Liver (tissue), 9 donors: ENCODE measurements around the gene CCNJ. TPM values are rescaled to one million over a fixed set of nuclear protein-coding genes. Genes with fewer than 3 reads are reported as not detected.

Experiments used
- DNase-seq: peaks from one replicate; pipeline ENCODE4 v3.0.0-alpha.2; 2017; ENCODE audit warnings: low spot score
- H3K27ac ChIP-seq, 2 donors: one replicate each; pipeline ENCODE4 v1.7.0; 2013; ENCODE audit warnings: inconsistent platforms in 2 of 2, low read length in 2 of 2, control low read depth in 1 of 2, low read depth in 1 of 2, mild to moderate bottlenecking in 1 of 2
- H3K27me3 ChIP-seq, 4 donors: one replicate each; pipeline versions ENCODE4 v1.6.1 to v1.7.0; 2013; ENCODE audit warnings: low read length in 3 of 4, inconsistent platforms in 1 of 4, mild to moderate bottlenecking in 1 of 4, moderate library complexity in 1 of 4; ENCODE audit not compliant: control insufficient read depth in 4 of 4, insufficient read depth in 4 of 4
- H3K36me3 ChIP-seq, 4 donors: one replicate each; pipeline versions ENCODE4 v1.6.1 to v1.7.0; 2013; ENCODE audit warnings: low read length in 3 of 4, mild to moderate bottlenecking in 3 of 4, low read depth in 1 of 4, moderate library complexity in 1 of 4; ENCODE audit not compliant: control insufficient read depth in 4 of 4, insufficient read depth in 3 of 4
- H3K4me1 ChIP-seq, 4 donors: one replicate each; pipeline versions ENCODE4 v1.6.1 to v1.7.0; 2013; ENCODE audit warnings: low read length in 3 of 4, mild to moderate bottlenecking in 3 of 4, moderate library complexity in 1 of 4; ENCODE audit not compliant: control insufficient read depth in 4 of 4, insufficient read depth in 4 of 4
- H3K4me3 ChIP-seq, 3 donors: one replicate each; pipeline versions ENCODE4 v1.6.1 to v1.7.0; 2013; ENCODE audit warnings: low read length in 3 of 3, control low read depth in 1 of 3, low read depth in 1 of 3, mild to moderate bottlenecking in 1 of 3
- H3K9ac ChIP-seq, 2 donors: one replicate each; pipeline ENCODE4 v1.7.0; 2013; ENCODE audit warnings: low read length in 2 of 2, mild to moderate bottlenecking in 2 of 2, moderate library complexity in 2 of 2, control low read depth in 1 of 2, low read depth in 1 of 2
- H3K9me3 ChIP-seq, 4 donors: one replicate each; pipeline versions ENCODE4 v1.6.1 to v1.7.0; 2013; ENCODE audit warnings: low read length in 3 of 4; ENCODE audit not compliant: control insufficient read depth in 4 of 4
- CTCF ChIP-seq: fragments of 150-350 bp; IDR thresholded peaks from 2 replicates; pipeline ENCODE4 v1.5.1; 2017; ENCODE audit warnings: improper control_type of control experiment, low read depth, low read length; ENCODE audit not compliant: missing input control
- EGR1 ChIP-seq, 2 donors: IDR thresholded peaks; 2 replicates each; pipeline ENCODE4 v1.6.1; 2016 to 2018; ENCODE audit warnings: antibody characterized with exemption in 2 of 2, low read depth in 2 of 2
- FOXA1 ChIP-seq: IDR thresholded peaks from 2 replicates; pipeline ENCODE4 v1.6.1; 2016; ENCODE audit warnings: antibody characterized with exemption
- FOXA2 ChIP-seq: IDR thresholded peaks from 2 replicates; pipeline ENCODE4 v1.6.1; 2016; ENCODE audit warnings: antibody characterized with exemption
- GABPA ChIP-seq, 2 donors: IDR thresholded peaks in 1 of 2; conservative IDR thresholded peaks in 1 of 2; 2 replicates each; pipeline ENCODE4 v1.6.1; 2016; ENCODE audit warnings: antibody characterized with exemption in 2 of 2, mild to moderate bottlenecking in 1 of 2, moderate library complexity in 1 of 2
- HNF4A ChIP-seq, 2 donors: conservative IDR thresholded peaks; 2 replicates each; pipeline ENCODE4 v1.6.1; 2016; ENCODE audit warnings: antibody characterized with exemption in 2 of 2, mild to moderate bottlenecking in 2 of 2
- JUND ChIP-seq, 2 donors: IDR thresholded peaks; 2 replicates each; pipeline ENCODE4 v1.6.1; 2016; ENCODE audit warnings: antibody characterized with exemption in 2 of 2
- MAX ChIP-seq: IDR thresholded peaks from 2 replicates; pipeline ENCODE4 v1.6.1; 2016; ENCODE audit warnings: antibody characterized with exemption
- NR2F2 ChIP-seq: IDR thresholded peaks from 2 replicates; pipeline ENCODE4 v1.6.1; 2016; ENCODE audit warnings: antibody characterized with exemption
- RAD21 ChIP-seq, 2 donors: IDR thresholded peaks; 2 replicates each; pipeline ENCODE4 v1.6.1; 2016; ENCODE audit warnings: antibody characterized with exemption in 2 of 2, mild to moderate bottlenecking in 2 of 2
- RXRA ChIP-seq, 2 donors: IDR thresholded peaks; 2 replicates each; pipeline ENCODE4 v1.6.1; 2017 to 2018; ENCODE audit warnings: antibody characterized with exemption in 2 of 2, mild to moderate bottlenecking in 1 of 2
- SP1 ChIP-seq: IDR thresholded peaks from 2 replicates; pipeline ENCODE4 v1.6.1; 2018; ENCODE audit warnings: antibody characterized with exemption, mild to moderate bottlenecking
- TAF1 ChIP-seq: conservative IDR thresholded peaks from 2 replicates; pipeline ENCODE4 v1.6.1; 2016; ENCODE audit warnings: antibody characterized with exemption, mild to moderate bottlenecking
- YY1 ChIP-seq: IDR thresholded peaks from 2 replicates; pipeline ENCODE4 v1.6.1; 2016; ENCODE audit warnings: antibody characterized with exemption, mild to moderate bottlenecking
- ZBTB33 ChIP-seq: IDR thresholded peaks from 2 replicates; pipeline ENCODE4 v1.6.1; 2016; ENCODE audit warnings: antibody characterized with exemption
- WGBS: extraction: QIAGEN DNeasy Blood & Tissue Kit; methylation state at CpG from one replicate; pipeline ENCODE4 v1.1.7; 2013; 5-methylcytosine and 5-hydroxymethylcytosine counted together
- polyA plus RNA-seq, 2 donors: library from polyadenylated mRNA; stranded (reverse) in 1 of 2; unstranded in 1 of 2; fragments of 200-250 nt in 1 of 2; fragments of >200 nt in 1 of 2; fragmentation: Nextera tagmentation in 1 of 2; extraction: Ambion mirVana in 1 of 2; gene quantifications; one replicate each; pipeline versions ENCODE4 v1.2.1 to v1.2.3, GENCODE V29; 2013 to 2015
- total RNA-seq, 2 donors: library from RNA; depleted of rRNA; stranded (reverse); fragments of >200 nt; gene quantifications; one replicate each; pipeline ENCODE4 v1.2.3, GENCODE V29; 2014
- TF ChIP-seq, protein P1 (sequence below): IDR thresholded peaks from 2 replicates; pipeline ENCODE4 v1.6.1; 2016; ENCODE audit warnings: antibody characterized with exemption, mild to moderate bottlenecking
- donor health status: healthy.
- donor health status: healthy.
- donor health status: healthy.
- donor health status: healthy.
- donor health status: healthy.

CCNJ gene
- total and polyA plus RNA-seq, 4 donors = 0.78 to 6.5 (median 3.2) TPM

- no peak for TF ChIP-seq MAX
- TF ChIP-seq YY1 = no peak
- no peak for TF ChIP-seq ZBTB33
- TF ChIP-seq RAD21 (IDR thresholded peaks at IDR 0.05) = no peak
- no peak for TF ChIP-seq JUND (IDR thresholded peaks at IDR 0.05)
- TF ChIP-seq CTCF = no peak
- TF ChIP-seq RXRA (IDR thresholded peaks at IDR 0.05) = no peak
- no peak for TF ChIP-seq FOXA1
Measured at GRCh38 chr10:96074776-96075175, 31.4 kb downstream of the CCNJ start (continued).

- no peak overlapping the region for H3K27ac ChIP-seq
- H3K36me3 ChIP-seq = peaks cover 0 to 2% (median 0%) of the 10 kb centered on the region in 4 donors
- no peak for DNase-seq
- H3K27me3 ChIP-seq = no peaks in the 10 kb centered on the region
- no peaks in the 10 kb centered on the region for H3K4me1 ChIP-seq
- no peak for TF ChIP-seq RXRA (IDR thresholded peaks at IDR 0.05)
- TF ChIP-seq TAF1 = no peak
- no peak for TF ChIP-seq GABPA (IDR thresholded peaks at IDR 0.05 in 1 of 2, conservative IDR thresholded peaks at IDR 0.05 in 1 of 2)
- no peak for TF ChIP-seq MAX
- TF ChIP-seq NR2F2 = no peak
- no peak for TF ChIP-seq SP1
- TF ChIP-seq EGR1 (IDR thresholded peaks at IDR 0.05; ENCODE audit: low read depth in 2 of 2) = no peak
- no peak for TF ChIP-seq ZBTB33
- TF ChIP-seq JUND (IDR thresholded peaks at IDR 0.05) = no peak
- TF ChIP-seq FOXA1 = no peak
- TF ChIP-seq RAD21 (IDR thresholded peaks at IDR 0.05) = no peak
- no peak for TF ChIP-seq FOXA2
- TF ChIP-seq, protein P1, sequence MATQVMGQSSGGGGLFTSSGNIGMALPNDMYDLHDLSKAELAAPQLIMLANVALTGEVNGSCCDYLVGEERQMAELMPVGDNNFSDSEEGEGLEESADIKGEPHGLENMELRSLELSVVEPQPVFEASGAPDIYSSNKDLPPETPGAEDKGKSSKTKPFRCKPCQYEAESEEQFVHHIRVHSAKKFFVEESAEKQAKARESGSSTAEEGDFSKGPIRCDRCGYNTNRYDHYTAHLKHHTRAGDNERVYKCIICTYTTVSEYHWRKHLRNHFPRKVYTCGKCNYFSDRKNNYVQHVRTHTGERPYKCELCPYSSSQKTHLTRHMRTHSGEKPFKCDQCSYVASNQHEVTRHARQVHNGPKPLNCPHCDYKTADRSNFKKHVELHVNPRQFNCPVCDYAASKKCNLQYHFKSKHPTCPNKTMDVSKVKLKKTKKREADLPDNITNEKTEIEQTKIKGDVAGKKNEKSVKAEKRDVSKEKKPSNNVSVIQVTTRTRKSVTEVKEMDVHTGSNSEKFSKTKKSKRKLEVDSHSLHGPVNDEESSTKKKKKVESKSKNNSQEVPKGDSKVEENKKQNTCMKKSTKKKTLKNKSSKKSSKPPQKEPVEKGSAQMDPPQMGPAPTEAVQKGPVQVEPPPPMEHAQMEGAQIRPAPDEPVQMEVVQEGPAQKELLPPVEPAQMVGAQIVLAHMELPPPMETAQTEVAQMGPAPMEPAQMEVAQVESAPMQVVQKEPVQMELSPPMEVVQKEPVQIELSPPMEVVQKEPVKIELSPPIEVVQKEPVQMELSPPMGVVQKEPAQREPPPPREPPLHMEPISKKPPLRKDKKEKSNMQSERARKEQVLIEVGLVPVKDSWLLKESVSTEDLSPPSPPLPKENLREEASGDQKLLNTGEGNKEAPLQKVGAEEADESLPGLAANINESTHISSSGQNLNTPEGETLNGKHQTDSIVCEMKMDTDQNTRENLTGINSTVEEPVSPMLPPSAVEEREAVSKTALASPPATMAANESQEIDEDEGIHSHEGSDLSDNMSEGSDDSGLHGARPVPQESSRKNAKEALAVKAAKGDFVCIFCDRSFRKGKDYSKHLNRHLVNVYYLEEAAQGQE = no peak
- TF ChIP-seq HNF4A (conservative IDR thresholded peaks at IDR 0.05) = no peak
- no peak overlapping the region for H3K9ac ChIP-seq
- no peak overlapping the region for H3K4me3 ChIP-seq
- WGBS = 74% methylated on average over 2 of the region's 2 CpGs
- no peaks in the 10 kb centered on the region for H3K9me3 ChIP-seq
Measured at GRCh38 chr10:96075977-96076376, 32.6 kb downstream of the CCNJ start.
